Measurements from ENCODE around the gene WEE1.
A peak's percentile ranks its signal among the peaks of the same experiment; 100 is the strongest.
"Not testable (repeated sequence)": the region's sequence is repeated elsewhere in the genome, so short reads cannot be mapped to it uniquely, and the experiment has no call there.

The WEE1 gene

DNA sequence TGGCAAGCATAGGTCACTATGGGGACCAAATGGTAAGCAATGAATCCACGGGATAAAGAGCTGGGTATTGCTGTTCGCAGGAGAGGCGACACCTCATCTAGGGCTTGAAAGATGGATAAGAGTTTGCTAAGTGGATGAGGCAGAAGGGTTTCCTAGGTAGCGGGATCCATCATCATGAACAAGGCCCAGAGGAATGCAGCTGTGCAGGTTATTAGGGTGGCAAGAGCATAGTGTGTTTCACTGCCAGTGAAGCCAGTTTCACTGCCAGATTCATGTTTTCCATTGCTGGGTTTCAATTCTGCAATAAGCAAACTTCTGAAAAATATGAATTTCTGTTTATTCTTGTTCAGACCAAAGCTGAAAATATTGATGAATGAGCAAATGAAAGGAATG, 27.2 kb downstream of the WEE1 start:
- DNase-seq = no peak

DNA sequence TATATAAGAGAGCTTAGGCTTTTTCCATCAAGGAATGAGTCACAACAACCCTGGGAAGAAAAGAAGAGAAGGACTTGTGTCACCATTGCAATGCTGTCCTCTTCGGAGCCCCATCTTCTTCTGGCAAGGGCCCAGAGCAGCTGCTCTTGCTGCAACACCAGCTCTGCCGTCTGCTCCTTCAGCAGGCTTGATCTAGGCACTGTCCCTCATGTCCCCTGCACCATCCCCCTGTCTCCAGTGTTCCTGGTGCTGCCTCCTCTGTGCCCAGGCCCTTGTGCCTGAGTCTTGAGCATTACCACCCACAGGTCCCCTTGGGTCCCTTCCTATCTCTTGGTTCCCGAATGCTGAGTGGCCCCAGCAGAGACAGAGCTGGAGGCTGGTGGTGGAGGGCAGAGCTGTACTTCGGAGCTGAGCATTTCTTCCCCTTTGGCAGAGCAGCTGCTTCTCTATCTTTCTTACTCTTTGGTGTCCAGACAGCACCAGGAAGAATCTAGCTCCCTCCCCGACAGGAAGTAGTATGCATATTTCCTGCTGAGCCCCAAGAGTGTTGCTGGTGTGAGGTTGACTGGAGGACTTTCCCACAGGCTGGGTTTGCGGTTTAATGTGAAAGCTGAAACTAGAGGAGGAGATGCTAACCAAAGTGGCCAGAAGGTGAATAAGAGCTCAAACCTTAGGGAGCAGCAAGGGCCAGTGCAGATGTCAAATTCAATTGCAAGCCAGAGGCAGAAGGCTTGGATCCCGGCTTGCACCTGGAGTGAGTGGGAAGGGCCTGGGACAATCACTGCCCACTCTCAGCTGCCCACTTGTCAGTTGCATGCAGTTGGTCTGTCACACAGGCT, 27.8 kb downstream of the WEE1 start:
- no peak for DNase-seq

GRCh38 chr11:9601876-9602199, 28.4 kb downstream of the WEE1 start:
- DNase-seq = no peak

DNA sequence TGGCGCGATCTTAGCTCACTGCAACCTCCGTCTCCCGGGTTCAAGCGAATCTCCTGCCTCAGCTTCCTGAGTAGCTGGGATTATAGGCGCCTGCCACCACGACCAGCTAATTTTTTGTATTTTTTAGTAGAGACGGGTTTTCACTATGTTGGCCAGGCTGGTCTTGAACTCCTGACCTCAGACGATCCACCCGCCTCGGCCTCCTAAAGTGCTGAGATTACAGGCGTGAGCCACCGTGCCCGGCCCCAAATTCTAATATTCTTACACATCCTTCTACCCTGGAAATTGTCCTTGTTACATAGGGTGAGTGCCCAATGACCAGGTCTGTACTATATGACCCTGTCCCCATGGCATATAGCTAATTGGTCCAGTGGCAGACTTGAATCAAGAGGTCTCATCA, 29.7 kb downstream of the WEE1 start:
- DNase-seq = not testable (repeated sequence)

- DNase-seq = no peak
Measured at GRCh38 chr11:9604134-9604533, 30.7 kb downstream of the WEE1 start.

- no peak for DNase-seq
Measured at GRCh38 chr11:9605742-9606141, 32.3 kb downstream of the WEE1 start.

- no peak for DNase-seq
Measured at GRCh38 chr11:9606809-9607510, 33.5 kb downstream of the WEE1 start.

GRCh38 chr11:9607511-9607899, 34.0 kb downstream of the WEE1 start:
- DNase-seq = no peak

- no peak for DNase-seq
Measured at GRCh38 chr11:9609002-9609759, 35.7 kb downstream of the WEE1 start.

DNA sequence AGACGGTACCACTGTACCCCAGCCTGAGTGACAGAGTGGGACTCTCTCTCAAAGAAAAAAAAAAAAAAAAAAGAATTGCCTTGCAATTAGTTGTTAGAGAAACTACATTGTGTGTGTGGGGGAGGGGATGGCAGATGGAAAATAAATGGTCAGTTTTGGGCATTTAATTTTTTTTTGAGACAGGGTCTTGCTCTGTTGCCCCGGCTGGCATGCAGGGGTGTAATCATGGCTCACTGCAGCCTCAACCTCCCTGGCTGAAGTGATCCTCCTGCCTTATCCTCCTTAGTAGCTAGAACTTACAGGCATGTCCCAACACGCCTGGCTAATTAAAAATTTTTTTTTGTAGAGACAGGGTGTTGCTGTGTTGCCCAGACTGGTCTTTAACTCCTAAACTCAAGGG, 36.4 kb downstream of the WEE1 start:
- no peak for DNase-seq

DNA sequence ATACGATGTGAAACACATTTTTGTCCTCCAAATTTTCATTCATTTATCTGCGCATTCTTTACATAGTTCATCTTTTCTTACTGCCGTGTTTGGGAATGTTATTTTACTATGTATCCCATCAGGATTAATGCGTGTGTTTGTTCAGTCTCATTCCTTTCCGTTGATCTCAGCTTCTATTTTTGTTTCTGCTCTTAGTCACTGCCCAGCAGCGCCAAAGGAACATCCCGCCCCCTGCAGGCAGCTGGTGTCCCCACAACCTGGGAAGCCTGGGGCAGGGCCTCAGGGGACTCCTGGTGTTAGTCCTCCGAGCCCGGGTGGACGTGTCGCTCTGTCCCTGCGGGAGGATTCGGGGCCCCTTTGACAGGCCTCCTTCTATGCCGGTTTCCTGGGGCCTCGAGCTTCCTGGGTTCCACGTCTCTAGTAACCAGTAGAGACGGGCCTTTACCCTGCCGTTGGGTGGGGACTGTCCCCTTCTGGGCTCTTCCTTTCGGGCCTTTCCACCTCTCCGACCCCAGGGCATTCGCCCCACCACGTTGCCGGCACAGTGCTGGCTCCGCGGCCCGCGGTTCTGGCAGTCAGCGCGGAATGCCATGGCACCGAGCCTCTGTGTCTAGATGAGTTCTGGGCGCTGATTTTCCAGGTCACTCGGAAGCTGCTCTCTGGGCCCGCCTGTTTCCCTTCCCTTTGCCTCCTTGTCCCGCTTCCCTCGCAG, 39.8 kb downstream of the WEE1 start:
- peak in 1 of 2 experiments; percentile 44 for DNase-seq

DNA sequence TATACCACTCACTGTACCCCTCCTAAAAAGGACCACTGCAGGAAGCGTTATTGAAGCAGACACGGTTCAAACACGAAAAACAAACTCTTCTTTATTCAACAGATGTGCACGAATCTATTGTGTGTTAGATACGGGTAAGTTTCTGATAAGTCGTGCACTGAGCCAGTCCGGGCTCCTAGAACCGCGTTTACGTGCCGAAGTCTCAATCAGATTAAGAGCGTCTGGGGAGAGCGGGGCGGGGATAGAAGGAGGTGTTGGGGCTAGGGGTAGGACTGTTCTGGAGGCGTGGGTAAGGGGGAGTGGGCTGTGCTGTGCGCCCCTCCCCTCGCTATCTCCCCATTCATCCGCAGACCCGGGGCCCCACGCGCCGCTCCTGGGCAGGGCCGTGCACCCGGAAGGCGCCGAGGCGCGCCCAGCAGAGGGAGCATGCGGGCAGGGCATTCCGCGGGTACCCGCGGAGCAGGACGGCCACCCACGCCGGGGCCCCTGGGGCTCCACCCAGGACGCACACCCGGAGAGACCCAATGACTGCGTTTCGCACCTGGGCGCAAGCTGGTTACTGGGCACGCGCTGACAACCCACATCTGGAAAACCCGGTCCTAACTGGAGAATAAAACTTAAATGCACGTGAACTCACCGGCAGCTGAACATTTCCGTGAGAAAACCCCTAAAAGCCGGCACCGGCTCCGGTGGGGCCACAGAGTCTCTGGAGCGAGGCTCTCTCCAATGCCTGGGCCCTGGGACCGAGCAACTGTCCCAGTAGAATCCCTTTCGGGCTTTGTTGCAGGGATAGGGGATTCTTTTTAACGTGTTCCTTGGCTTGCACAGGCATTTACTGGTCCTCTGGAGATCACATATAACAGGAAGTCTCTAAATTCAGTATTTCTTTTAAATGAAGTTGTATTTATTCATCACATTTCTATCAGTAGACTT, 40.6 kb downstream of the WEE1 start:
- DNase-seq = peak in 1 of 2 experiments; percentile 32

- no peak for DNase-seq
Measured at GRCh38 chr11:9615031-9615451, 41.6 kb downstream of the WEE1 start.

- DNase-seq = no peak
Measured at GRCh38 chr11:9616042-9616675, 42.7 kb downstream of the WEE1 start.

- no peak for DNase-seq
Measured at GRCh38 chr11:9616858-9617257, 43.4 kb downstream of the WEE1 start.

DNA sequence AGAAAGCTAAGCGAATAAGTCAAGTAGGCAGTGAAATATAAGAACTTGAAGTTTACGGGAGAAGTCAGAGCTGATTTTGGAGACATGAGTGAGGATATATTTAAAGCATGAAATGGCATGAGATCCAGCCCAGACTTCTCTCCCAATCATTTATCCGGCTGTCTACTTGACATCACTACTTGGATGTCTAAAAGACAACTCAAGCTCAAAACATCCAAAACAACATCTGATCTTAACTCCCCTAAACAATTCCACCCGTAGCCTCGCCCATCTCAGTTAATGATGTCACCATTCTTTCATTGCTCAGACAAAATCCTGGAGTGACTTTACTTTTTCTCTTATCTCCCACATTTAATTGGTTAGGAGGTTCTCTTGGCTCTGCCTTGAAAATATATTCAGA, 44.5 kb downstream of the WEE1 start:
- DNase-seq = no peak

- DNase-seq = no peak
Measured at GRCh38 chr11:9619004-9619403, 45.5 kb downstream of the WEE1 start.

GRCh38 chr11:9619971-9620370, 46.5 kb downstream of the WEE1 start:
- DNase-seq = no peak

DNA sequence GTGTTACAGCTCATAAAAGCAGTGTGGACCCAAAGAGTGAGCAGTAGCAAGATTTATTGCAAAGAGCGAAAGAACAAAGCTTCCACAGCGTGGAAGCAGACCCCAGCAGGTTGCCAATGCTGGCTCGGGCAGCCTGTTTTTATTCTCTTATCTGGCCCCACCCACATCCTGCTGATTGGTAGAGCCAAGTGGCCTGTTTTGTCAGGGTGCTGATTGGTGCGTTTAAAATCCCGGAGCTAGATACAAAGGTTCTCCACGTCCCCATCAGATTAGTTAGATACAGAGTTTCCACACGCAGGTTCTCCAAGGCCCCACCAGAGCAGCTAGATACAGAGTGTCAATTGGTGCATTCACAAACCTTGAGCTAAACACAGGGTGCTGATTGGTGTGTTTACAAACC, 48.9 kb downstream of the WEE1 start:
- DNase-seq = not testable (repeated sequence)

DNA sequence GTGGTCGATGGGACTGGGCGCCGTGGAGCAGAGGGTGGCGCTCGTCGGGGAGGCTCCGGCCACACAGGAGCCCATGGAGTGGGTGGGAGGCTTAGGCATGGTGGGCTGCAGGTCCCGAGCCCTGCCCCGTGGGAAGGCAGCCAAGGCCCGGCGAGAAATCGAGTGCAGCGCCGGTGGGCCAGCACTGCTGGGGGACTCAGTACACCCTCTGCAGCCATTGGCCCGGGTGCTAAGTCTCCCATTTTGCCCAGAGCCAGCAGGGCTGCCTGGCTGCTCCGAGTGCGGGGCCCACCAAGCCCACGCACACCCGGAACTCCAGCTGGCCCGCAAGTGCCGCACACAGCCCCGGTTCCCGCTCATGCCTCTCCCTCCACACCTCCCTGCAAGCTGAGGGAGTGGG, 49.6 kb downstream of the WEE1 start:
- not testable (repeated sequence) for DNase-seq

GRCh38 chr11:9624448-9624847, 51.0 kb downstream of the WEE1 start:
- no peak for DNase-seq

Measured in cerebellar nuclear complex (tissue), 1 donor.